Caco-2 (cell line): ENCODE results near the gene PUS7. TPM values are rescaled to one million over a fixed set of nuclear protein-coding genes. Genes with fewer than 3 reads are reported as not detected.
"Not testable (repeated sequence)": the region's sequence is repeated elsewhere in the genome, so short reads cannot be mapped to it uniquely, and the experiment has no call there.

ENCODE experiments used
- BruUV-seq: library from RNA; stranded (reverse); fragments of 400-500 nt; replicated peaks from 2 replicates; lab custom pipeline; 2021; lab: Mats Ljungman, UMichigan
- CTCF ChIA-PET: fragments of 300-600 bp; sonication (Branson Sonifier 250); formaldehyde crosslinking; loops from one replicate; lab custom pipeline; 2022; ENCODE audit warnings: antibody characterized with exemption; lab: Charles Lee
- POLR2A ChIA-PET: fragments of 300-600 bp; sonication (Branson Sonifier 250); formaldehyde crosslinking; loops from one replicate; lab custom pipeline; 2022; ENCODE audit warnings: antibody characterized with exemption; lab: Charles Lee
- DNase-seq, 2 experiments: peaks; one replicate each; pipeline versions ENCODE4 v3.0.0 to v3.0.0-alpha.2; 2020 to 2022
- H3K27me3 ChIP-seq: replicated peaks from 2 replicates; pipeline ENCODE4 v1.6.0; 2011; ENCODE audit warnings: low read length; ENCODE audit not compliant: control insufficient read depth, insufficient read depth
- H3K36me3 ChIP-seq: 2 replicates; pipeline ENCODE4 v1.5.1; 2011; ENCODE audit warnings: low read length; ENCODE audit not compliant: control insufficient read depth, insufficient read depth
- H3K4me1 ChIP-seq: fragments of 250-450 bp; sonication (Bioruptor Pico); 2 replicates; pipeline ENCODE4 v1.5.1; 2020; ENCODE audit warnings: mild to moderate bottlenecking
- H3K4me3 ChIP-seq: 2 replicates; pipeline ENCODE4 v1.5.1; 2011; ENCODE audit warnings: low read depth, mild to moderate bottlenecking, control low read depth, low read length
- H3K9me3 ChIP-seq: fragments of 250-450 bp; sonication (Bioruptor Pico); 2 replicates; pipeline ENCODE4 v1.5.1; 2020; ENCODE audit warnings: mild to moderate bottlenecking, moderate library complexity
- H3K27ac Mint-ChIP-seq: one replicate; pipeline ENCODE4 v1.8.0; 2022; ENCODE audit warnings: mixed read lengths; ENCODE audit not compliant: unreplicated experiment
- H3K27me3 Mint-ChIP-seq: one replicate; pipeline ENCODE4 v1.8.0; 2022; ENCODE audit warnings: mixed read lengths; ENCODE audit not compliant: insufficient read depth, unreplicated experiment
- H3K36me3 Mint-ChIP-seq: one replicate; pipeline ENCODE4 v1.8.0; 2022; ENCODE audit warnings: mild to moderate bottlenecking, mixed read lengths; ENCODE audit not compliant: insufficient read depth, unreplicated experiment
- H3K4me1 Mint-ChIP-seq: one replicate; pipeline ENCODE4 v1.8.0; 2022; ENCODE audit warnings: low read depth, mixed read lengths; ENCODE audit not compliant: unreplicated experiment
- H3K4me3 Mint-ChIP-seq: one replicate; pipeline ENCODE4 v1.8.0; 2022; ENCODE audit warnings: mild to moderate bottlenecking, moderate library complexity, mixed read lengths; ENCODE audit not compliant: unreplicated experiment
- H3K9me3 Mint-ChIP-seq: one replicate; pipeline ENCODE4 v1.8.0; 2022; ENCODE audit warnings: mixed read lengths; ENCODE audit not compliant: unreplicated experiment
- CTCF ChIP-seq, 2 experiments: fragments of 200-600 bp in 1 of 2; IDR thresholded peaks; 1 replicate in 1 of 2; 2 replicates in 1 of 2; pipeline versions ENCODE4 v1.5.1 to v1.8.0; 2011 to 2022; ENCODE audit warnings: antibody characterized with exemption in 1 of 2, control low read depth in 1 of 2, inconsistent platforms in 1 of 2, low read depth in 1 of 2, low read length in 1 of 2, mild to moderate bottlenecking in 1 of 2, moderate library complexity in 1 of 2; ENCODE audit not compliant: insufficient read depth in 1 of 2, severe bottlenecking in 1 of 2, unreplicated experiment in 1 of 2
- intact Hi-C: fragments of 100-400 bp; cut with micrococcal nuclease; formaldehyde crosslinking; loops from one replicate; pipeline ENCODE4 v1.10.0; 2022; ENCODE audit not compliant: unreplicated experiment
- total RNA-seq: library from RNA; stranded (reverse); gene quantifications from 2 replicates; pipeline ENCODE4 v1.2.3, GENCODE V29; 2022

PUS7 gene
- total RNA-seq, 1 experiment from 2014 or later, result 36.3 TPM

GRCh38 chr7:105530126-105530525 lies 8.1 kb upstream of the PUS7 start:
- POLR2A ChIA-PET, result no interaction called here
- H3K27me3 ChIP-seq, result no peaks in the 10 kb centered on the region
- H3K9me3 Mint-ChIP-seq, result peaks cover 2% of the 10 kb centered on the region
- H3K36me3 Mint-ChIP-seq, result peaks cover 4% of the 10 kb centered on the region
- DNase-seq, result no peak
- H3K9me3 ChIP-seq, result no peaks in the 10 kb centered on the region
- no peak for TF ChIP-seq CTCF (IDR thresholded peaks at IDR 0.05; ENCODE audit: insufficient read depth in 1 of 2, low read depth in 1 of 2, low read length in 1 of 2, severe bottlenecking in 1 of 2, unreplicated experiment in 1 of 2)
- H3K4me1 Mint-ChIP-seq, result peaks cover 7% of the 10 kb centered on the region
- no peak overlapping the region for H3K27ac Mint-ChIP-seq
- no peak overlapping the region for H3K4me3 Mint-ChIP-seq
- no peak overlapping the region for H3K4me3 ChIP-seq
- no peaks in the 10 kb centered on the region for H3K27me3 Mint-ChIP-seq
- intact Hi-C loops, result no loop called here
- CTCF ChIA-PET, result no interaction called here
- 0 out of 2 replicates have a peak, but pooled peaks cover 7% of the 10 kb centered on the region for H3K4me1 ChIP-seq
- H3K36me3 ChIP-seq, result no peaks in the 10 kb centered on the region
- no TSS peak for BruUV-seq

- not testable (repeated sequence) for H3K4me3 Mint-ChIP-seq
Measured at GRCh38 chr7:105527737-105528136, 5.7 kb upstream of the PUS7 start.

GRCh38 chr7:105524840-105525239 lies 2.8 kb upstream of the PUS7 start:
- peaks cover 1% of the 10 kb centered on the region for H3K4me1 Mint-ChIP-seq
- no peak for TF ChIP-seq CTCF (IDR thresholded peaks at IDR 0.05; ENCODE audit: insufficient read depth in 1 of 2, low read depth in 1 of 2, low read length in 1 of 2, severe bottlenecking in 1 of 2, unreplicated experiment in 1 of 2)
- BruUV-seq, result no TSS peak
- no peak overlapping the region for H3K4me3 Mint-ChIP-seq
- Histone ChIP-seq H3K9me3 (no peaks in the 10 kb centered on the region), H3K36me3 (no peaks in the 10 kb centered on the region), H3K4me3 (no peak overlapping the region), H3K4me1 (0 out of 2 replicates have a peak, but pooled peaks cover 8% of the 10 kb centered on the region), H3K27me3 (no peaks in the 10 kb centered on the region)
- intact Hi-C loops, result loop anchor here (5.0 kb wide), 1 partner anchor 483 kb away; no protein-coding TSS in a partner anchor
- H3K36me3 Mint-ChIP-seq, result peaks cover 10% of the 10 kb centered on the region
- no peaks in the 10 kb centered on the region for H3K27me3 Mint-ChIP-seq
- ChIA-PET POLR2A (no interaction called here), CTCF (no interaction called here)
- no peak overlapping the region for H3K27ac Mint-ChIP-seq
- no peak for DNase-seq
- H3K9me3 Mint-ChIP-seq, result peaks cover 7% of the 10 kb centered on the region

More at GRCh38 chr7:105527737-105528136, 5.7 kb upstream of the PUS7 start:
- BruUV-seq, H3K4me3 ChIP-seq, H3K27ac Mint-ChIP-seq, H3K27me3 Mint-ChIP-seq, H3K4me1 Mint-ChIP-seq, DNase-seq, intact Hi-C loops, H3K36me3 Mint-ChIP-seq, H3K4me1 ChIP-seq, H3K9me3 Mint-ChIP-seq, POLR2A ChIA-PET, H3K36me3 ChIP-seq, H3K9me3 ChIP-seq, H3K27me3 ChIP-seq: not testable (repeated sequence)
- CTCF ChIA-PET, result interaction anchor here (0.7 kb wide), 1 partner anchor 507 kb away, joined by 3 read pairs; no protein-coding TSS in a partner anchor

GRCh38 chr7:105524423-105524822 lies 2.4 kb upstream of the PUS7 start:
- BruUV-seq, H3K27ac Mint-ChIP-seq, H3K4me1 Mint-ChIP-seq, H3K4me3 Mint-ChIP-seq, H3K4me1 ChIP-seq, H3K4me3 ChIP-seq, H3K9me3 ChIP-seq, H3K36me3 ChIP-seq, H3K9me3 Mint-ChIP-seq, H3K27me3 Mint-ChIP-seq, POLR2A ChIA-PET, H3K27me3 ChIP-seq, DNase-seq, CTCF ChIA-PET: not testable (repeated sequence)
- H3K36me3 Mint-ChIP-seq, result peaks cover 14% of the 10 kb centered on the region
- intact Hi-C loops, result loop anchor here (5.0 kb wide), 1 partner anchor 482 kb away; no protein-coding TSS in a partner anchor
